Gastrocnemius medialis (tissue), 4 donors: ENCODE measurements around the gene USP24.

ENCODE experiments used
- CTCF ChIP-seq, 5 experiments: fragments of 450-650 bp in 3 of 5; fragments of 200-600 bp in 2 of 5; sonication (generic) in 2 of 5; IDR thresholded peaks in 4 of 5; conservative IDR thresholded peaks in 1 of 5; 1 replicate in 4 of 5; 2 replicates in 1 of 5; pipeline ENCODE4 v1.5.1; 2016 to 2019; ENCODE audit warnings: antibody characterized with exemption in 5 of 5, mild to moderate bottlenecking in 3 of 5, moderate library complexity in 3 of 5
- POLR2A ChIP-seq, 2 donors: fragments of 450-650 bp; IDR thresholded peaks; one replicate each; pipeline ENCODE4 v1.6.1; 2017; ENCODE audit warnings: antibody characterized with exemption in 2 of 2, mild to moderate bottlenecking in 2 of 2, moderate library complexity in 2 of 2

GRCh38 chr1:55147524-55147923 is 67.6 kb downstream of the USP24 start:
- TF ChIP-seq CTCF (IDR thresholded peaks at IDR 0.05 in 4 of 5, conservative IDR thresholded peaks at IDR 0.05 in 1 of 5), result no peak
- TF ChIP-seq POLR2A (IDR thresholded peaks at IDR 0.05), result no peak
